SW 1271 (cell line): ENCODE measurements around the gene TRABD2B.

ENCODE experiments used
- DNase-seq, 2 experiments: peaks; one replicate each; lab custom pipeline; 2025; lab: John Stamatoyannopoulos, UW

TRABD2B gene

DNA sequence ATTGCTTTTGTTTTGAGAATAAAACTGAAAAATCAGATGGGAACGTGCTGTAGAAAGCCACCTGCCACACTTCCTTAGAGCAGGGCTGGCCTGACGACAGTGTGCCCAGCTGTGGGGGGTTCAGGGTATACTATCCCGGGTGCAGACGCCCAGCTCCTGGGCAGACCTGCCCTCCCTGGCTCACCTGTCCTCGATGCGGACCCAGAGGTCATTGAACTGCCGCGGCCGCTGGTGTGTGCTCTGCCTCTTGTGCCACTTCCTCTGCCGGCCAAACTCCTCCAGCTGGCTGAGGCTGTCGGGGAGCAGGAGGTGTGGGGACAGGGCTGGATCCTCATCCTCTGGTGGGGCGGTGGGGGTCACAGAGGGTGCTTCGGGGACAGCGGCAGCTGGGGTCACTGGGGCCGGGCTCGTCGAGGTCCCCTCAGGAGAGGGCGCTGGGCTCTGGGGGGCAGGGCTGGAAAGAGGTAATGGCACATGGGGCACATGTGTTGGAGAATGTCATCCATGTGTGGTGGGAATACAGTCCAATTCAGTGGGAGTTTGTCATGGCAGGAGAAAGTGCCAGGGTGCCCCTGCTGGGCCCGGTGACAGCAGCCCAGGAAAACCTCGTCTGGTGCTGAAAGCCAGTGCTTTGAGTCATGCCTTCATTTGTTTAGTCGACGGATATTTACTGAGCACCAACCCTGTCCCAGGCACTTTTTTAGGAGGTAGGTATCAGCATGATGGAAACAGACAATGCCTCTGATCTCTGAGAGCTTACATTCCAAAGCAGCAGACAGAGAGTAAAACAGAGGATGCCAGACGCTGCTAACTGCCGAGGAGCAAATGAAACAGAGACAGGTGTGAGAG is 222.0 kb downstream of the TRABD2B start:
- DNase-seq = no peak

DNA sequence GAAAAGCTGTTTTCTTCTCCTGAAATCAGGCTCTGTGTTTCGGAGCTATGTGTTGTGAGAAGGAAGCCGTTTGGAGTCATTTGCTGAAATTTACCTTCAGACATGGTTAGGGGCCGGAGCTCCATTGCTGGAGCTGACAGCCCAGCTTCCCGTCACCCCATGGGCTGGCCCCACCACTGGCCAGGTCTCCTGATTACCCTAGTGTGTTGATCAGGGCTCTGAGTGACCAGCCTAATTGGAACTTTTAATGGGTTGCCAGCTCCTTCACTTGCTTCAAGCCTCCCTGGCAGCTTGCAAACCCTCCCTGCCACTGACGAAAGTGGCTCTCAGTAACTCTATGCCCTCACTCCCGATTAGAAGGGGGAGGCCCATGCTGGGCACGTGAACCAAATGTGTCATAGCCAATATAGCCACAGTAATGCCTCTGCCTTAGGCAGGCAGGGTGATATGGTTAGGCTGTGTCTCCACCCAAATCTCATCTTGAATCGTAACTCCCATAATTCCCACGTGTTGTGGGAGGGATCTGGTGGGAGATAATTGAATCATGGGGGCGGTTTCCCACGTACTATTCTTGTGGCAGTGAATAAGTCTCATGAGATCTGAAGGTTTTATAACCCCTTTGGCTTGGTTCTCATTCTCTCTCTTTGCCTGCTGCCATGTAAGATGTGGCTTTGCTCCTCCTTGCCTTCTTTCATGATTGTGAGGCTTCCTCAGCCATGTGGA is 224.1 kb downstream of the TRABD2B start:
- DNase-seq = no peak

DNA sequence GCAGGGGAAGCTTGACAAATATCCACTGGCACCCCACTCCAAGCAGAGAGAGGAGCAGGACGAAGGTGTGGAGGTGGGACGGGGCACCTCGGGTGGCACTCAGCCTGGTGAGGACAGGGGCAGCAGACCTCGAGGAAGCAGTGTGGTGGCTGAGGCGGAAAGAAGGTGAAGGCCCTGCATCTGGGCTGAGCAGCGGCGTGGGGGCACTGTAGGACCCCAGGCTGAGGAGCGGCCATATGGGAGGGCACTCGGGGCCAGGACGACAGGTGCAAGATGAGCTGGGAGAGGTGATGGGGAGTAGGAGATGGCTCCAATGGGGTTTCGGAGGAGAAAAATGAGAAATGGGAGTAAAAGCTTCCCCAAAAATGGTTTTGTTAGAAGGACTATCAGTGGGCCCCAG is 224.9 kb downstream of the TRABD2B start:
- no peak for DNase-seq

DNA sequence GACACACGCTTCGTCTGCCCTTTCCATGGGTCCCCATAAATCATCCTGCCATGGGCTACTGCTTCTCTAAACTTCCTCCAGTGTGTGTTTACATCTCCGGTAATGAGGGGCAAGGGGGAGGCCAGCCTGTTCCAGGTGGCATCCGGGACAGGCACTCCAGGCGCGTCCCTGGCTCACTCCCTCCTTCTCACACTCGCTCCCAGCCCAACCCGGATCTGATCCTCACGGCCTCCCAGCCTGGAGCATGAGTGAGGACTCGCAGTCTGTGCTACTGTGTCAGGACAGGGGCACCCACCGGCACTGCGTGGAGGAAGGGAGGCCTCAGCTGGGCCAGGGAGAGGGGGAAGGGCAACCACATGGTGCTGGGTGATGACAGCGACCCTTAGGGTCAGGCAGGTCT is 225.4 kb downstream of the TRABD2B start:
- DNase-seq = no peak

DNA sequence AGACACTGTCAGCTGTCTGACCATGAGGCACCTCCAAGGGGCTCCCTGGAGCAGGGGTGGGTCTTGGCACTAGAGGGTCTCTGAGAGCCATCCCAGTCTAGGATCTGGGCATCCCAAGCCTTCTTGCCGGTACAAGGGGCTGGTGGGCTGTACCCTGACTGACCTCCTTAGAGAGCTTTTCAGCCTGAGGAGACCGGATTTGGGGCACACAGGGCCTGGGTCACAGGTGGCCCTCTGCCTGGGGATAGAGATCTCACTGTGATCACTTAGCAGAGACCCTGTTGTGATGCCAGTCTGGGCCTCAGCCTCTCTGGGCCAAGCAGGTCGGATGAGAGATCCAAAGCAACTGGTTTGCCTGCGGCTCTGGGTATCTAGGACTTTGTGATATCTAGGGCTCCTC is 227.2 kb downstream of the TRABD2B start:
- no peak for DNase-seq

DNA sequence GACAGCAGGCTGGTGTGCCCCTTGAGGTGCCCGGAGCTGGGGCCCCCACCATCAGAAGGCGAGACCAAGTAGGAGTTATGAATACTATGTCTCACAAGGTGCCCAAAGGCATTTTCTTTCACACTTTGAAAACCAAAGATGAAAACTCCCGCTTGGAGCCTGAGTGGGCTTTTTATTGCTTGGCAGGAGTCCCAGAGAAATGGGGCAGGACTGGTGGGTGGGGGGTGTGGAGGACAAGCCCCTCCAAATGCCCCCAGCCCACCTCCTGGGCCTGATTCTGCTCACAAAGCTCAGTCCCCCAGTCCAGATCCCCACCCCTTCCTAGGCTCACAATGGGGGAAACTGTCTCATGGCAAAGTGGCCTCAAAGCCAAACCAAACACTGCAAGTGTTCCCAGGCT is 227.9 kb downstream of the TRABD2B start:
- DNase-seq = no peak

DNA sequence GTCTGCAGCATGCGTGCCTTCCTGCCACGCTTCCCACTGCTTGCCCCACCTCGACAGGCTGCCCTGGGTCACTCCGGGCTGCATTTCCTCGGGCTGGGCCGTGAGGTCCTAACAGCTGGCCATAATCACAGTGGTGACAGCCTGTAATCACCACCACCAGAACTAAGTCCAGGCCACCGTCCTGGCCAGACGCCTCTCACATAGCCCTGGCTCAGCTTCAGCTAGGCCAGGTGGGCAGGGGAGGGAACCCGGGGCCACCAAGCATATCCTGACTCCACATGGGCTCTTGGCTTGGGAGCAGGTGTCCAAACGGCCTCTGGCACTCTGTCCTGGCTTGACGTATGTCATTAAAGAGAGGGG is 229.5 kb downstream of the TRABD2B start:
- DNase-seq = no peak

DNA sequence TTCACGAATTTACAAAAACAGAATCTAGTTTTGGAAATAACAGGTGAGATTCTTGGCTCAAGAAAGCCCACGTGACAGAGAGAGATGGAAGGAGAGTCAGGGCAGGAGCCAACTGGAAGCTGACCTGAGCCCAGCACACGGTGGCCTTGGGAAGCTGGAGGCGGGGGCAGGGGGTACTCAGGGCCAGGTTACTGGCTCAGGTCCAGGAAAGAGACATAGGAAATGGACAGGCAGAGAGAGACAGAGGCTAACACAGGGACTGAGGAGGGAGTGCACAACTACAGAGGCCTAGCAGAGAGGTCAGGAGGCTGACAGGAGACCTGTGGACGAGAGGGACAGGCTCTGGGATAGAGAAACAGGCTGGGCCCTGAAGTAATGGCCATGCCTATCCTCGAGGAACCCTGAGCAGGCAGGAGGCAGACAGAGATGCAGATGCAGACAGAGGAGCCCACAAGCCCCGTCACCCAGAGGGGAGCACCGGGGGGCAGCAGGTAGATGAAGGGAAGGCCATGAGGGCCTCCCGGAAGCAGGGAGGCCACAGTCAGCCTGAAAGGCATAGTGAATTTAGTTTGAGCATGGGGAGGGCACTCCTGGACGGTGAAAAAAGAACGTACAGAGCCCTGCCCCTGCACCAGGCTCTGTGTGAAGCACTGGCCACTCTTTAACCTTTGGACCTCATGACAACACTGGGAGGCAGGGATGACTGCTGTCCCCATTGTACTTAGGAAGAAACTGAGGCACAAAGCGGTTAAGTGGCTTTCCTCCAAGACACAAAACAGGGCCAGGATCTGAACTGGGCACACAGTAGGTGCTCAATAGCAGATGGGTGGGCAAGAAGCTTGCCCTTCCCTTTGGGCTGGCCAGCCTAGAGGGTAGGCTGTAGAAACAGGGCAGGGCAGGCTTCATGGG is 230.1 kb downstream of the TRABD2B start:
- no peak for DNase-seq

DNA sequence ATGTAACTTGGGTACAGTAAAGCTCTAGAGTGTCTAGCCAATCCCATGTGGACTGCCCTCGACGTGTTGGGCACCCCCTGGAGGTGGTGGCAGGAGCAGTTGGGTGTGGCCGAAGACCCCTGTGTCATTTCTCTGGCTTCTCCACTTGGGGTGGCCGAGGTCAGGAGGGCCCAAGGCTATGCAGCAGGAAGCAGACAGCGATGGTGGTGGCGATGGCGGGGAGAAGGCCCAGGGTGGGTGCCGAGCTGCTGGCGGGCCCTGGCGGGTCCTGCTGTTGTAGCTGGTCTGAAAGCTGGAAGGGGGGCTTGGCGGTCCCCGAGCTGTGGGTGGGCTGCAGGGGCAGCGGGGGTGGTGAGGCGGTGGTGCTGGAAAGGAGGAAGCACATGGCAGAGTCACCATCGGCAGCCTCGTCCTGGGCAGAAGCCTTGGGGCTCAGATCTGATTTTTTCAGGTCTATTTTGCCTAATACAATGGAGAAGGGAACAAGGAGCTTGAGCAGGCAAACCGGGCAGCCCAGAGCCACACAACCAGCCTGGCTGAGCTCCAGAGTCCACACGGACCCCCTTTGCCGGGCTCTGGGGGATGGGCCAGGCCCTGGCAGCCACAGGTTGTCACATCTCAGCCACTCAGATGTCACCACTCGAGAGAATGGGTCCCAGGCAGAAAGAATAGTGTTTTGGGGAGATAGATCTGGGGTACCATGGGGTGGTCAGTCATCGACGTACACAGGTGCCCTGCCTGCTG is 231.3 kb downstream of the TRABD2B start:
- DNase-seq = no peak

DNA sequence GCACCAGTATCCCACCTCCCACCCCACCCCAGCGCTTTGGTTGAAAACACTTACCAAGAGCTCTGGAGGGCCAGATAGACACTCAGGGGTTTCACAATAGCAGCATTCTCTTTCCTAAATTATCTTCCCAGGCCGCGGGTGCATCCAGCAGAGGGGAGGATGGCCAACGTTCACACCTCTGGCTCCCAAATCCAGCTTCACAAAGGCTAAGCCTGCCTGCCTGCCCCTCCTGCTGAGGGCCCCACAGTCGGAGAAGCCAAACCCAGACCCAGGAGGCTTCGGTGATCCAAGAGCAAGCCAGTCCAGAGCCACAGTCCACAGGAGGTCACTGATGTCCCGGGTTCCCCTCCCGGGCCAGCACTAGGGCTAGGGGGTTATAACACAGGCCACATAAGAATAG is 231.9 kb downstream of the TRABD2B start:
- no peak for DNase-seq

DNA sequence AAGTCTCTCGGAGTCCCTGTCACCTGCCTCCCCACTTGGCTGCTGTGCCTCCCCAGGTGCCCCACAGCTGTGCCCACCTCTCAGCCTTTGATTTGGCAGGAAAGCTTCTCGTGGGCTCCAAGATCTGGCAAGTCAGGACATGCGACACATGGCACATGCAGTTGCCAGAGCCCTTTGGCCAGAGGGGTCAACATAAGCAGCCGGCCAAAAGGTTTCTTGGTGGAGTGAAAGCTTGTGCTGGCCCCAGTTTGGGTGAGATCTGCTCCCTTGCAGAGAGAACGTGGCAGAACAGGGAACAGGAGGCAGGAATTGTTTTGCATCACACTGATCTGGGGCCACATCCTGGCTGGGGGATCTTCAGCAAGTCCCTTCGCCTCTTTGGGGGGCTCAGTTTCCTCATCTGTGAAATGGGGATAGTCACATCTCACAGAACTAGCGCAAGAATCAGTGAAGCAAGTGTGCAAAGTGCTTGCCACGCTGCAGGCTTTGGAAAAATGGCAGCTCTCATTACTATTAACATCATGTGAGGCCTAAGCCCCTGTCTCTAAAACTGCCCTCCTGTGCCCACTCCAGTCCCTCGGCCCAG is 232.6 kb downstream of the TRABD2B start:
- no peak for DNase-seq

DNA sequence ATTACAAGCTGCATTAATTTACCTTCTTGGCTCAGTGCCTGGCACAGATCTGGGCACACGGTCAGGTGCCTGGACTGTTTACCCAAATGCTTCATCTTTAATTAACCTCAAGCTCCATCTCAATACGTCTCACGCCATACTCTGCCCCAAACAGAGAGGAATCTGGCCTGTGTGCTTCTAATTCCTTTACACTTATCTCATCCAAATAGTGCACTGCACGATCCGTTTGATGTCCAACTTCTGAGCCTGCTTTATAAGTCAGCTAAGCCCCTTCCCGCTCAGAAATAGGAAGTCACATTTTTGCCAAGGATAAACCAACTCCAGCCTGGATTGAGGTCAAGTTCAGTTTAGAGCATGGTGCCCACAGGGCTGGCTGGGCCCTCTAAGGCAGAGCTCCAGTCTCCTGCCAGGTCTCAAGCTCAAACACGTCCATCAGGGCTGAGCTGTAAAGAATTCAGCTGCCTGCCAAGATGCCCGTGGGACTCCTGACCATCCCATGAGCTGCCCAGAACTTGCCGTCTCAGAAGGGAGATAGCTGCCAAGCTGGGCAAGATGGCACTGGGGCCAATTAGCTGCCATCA is 233.5 kb downstream of the TRABD2B start:
- no peak for DNase-seq

DNA sequence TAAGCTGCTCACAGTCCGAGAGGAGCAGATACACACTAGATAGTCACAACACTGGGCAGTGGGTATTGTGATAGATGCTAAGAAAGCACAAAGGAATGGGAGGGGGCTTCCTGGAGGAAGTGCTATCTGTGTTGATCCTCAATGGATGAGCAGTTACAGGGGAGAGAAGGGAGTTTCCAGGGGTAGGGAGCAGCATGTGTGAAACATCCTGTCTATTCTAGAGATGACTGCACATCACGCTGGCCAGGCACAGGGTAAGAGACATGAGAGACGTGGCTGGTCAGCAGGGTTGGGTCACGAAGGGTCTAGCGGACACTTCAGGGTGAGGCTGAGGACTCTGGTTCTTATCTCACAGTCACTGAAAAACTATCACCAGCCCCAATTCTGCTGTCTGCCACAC is 235.2 kb downstream of the TRABD2B start:
- DNase-seq = no peak

DNA sequence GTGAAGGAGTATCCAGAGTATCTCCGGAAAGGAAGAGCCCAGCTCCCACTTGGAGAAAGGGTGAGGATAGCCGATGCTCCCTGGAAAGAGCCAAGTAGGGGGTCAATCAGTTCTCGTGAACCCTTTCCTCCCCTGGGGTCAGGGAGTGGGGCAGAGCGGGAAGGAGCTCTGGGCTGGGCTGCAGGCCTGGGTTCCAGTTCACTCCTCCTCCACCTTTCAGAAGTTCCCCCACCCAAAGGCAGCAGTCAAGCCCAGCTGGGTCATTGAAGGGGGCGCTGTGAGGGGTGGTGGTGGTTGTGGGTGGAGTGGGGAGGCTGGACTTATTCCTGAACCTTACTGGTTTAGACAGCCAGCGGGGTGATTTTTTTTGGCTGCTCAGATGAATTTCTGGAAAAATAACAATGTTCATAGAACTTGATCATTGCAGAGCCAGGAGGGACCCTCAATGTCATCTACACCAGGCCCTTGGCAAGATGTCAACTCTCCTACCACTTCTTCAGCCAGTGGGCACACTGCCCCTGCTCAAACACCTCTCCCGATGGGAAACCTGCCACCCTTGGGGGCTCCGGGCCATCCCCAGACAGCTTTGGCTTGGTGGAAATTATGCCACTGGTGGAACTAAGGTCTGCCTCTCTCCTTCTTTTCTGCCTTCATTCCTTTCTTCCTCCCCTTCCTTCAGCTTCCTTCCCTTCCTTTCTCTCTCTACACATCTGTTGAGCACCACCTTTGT is 235.8 kb downstream of the TRABD2B start:
- no peak for DNase-seq

DNA sequence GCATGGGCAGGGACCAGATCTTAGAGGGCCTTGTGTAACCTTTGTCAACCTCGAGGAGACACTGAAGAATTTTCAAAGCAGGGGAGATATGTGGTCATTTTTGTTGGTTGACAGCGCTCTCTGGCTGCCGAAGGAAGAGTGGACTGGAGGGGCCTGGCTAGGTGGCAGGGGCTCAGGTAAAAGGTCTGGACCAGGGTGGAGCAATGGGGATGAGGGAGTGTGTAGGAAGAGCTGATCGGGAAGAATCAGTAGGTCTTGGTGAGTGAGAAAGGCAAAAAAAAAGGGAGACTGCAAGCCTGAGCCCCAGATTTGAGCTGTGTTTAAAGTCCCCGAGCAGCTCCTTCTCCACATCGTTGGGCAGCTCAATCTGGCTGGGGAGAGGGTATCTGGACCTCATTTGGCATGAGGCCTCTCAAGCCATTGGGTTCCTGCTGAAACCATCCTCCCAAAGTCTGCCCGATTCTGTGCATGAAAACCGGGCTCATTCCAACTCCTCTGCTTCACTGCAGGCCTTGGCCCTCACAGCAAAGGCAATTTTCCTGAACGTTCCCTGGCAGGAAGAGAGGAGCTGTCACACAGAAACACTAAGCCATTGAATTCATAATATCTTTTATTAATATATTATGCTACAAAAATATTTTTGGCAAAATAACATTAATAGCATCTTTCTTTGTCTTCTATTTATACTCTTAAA is 237.1 kb downstream of the TRABD2B start:
- DNase-seq = no peak

DNA sequence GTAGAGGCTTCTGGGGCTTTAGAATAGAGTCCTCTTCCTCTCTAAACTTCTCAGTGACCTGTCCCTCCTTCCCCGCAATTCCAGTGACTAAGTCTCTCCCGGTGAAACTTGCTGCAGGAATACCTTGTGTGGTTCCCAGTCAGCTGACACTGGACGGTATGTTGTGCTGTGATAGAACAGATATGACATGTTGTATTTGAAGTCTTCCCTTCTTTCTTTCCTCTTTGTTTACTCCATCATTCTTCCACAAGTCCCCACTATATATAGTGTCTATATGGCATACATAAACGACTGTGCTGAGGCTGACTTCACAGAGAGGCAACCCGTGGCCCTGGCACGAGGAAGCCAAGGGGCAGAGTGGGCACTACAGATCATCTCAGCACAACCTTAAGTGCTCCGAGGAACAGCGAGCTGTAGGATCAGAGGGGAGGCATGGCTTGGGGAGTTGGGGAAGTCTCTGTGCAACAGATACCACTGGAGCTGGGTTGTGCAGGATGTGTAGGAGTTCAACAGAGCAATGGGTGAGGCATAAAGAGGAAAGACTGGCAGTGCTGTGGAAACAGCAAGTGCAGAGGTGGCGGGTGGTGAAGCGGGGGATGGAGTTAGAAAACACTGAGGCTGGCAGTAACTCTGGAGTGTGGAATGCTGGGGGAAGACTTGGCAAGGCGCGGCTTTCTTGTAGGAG is 237.8 kb downstream of the TRABD2B start:
- DNase-seq = no peak

DNA sequence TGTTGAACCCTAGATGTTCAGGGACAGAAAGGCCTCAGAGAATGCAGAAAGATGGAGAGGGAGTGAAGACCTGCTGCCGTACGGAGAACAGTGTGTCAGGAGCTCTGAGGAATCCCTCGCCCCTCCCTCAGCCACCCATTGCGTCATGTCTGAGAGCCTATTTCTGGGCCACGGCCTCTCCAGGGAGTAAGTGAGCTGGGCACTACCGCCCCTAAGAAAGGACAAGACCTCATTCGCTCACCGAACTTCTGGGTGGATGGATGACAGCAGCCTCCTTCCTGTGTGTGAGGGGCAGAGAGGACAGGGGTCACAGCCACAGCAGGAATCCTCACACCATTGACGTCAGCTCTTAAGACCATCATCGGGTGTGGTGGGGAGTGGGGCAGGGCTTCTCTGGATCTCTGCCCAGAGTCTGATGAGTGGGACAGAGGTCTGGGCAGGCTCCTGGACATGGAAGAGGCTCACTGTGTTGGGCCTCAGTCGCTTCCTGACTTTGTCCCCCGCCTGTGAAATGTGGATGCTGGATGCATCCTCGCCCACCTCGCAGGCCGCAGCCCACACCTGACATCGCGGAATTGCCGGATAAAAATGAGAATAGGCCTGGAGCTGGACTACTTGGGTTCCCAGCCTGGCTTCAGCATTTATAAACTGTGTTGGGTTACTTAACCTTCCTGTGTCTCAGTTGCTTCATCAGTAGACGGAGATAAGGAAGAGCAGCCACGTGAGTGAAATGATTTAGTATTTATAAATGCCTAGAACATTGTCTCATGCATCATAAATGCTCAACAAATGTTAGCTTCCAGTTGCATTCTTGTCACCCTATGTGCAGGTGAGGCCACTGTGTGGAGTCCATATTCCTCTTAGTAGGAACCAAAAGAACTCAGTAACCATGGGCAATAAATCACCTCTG is 238.6 kb downstream of the TRABD2B start:
- DNase-seq = no peak
